Measurements from ENCODE around the gene FSTL1.

The FSTL1 gene

GRCh38 chr3:120462409-120462959 is 11.7 kb upstream of the FSTL1 start:
- no peak for DNase-seq

GRCh38 chr3:120461416-120461815 is 10.6 kb upstream of the FSTL1 start:
- no peak for DNase-seq

GRCh38 chr3:120460862-120461261 is 10.1 kb upstream of the FSTL1 start:
- peak in 1 of 2 donors; percentile 2 for DNase-seq

GRCh38 chr3:120460181-120460790 is 9.5 kb upstream of the FSTL1 start:
- DNase-seq: no peak

GRCh38 chr3:120459196-120459595 is 8.4 kb upstream of the FSTL1 start:
- no peak for DNase-seq

- no peak for DNase-seq
Measured at GRCh38 chr3:120457827-120458226, 7.0 kb upstream of the FSTL1 start.

- no peak for DNase-seq
Measured at GRCh38 chr3:120454076-120454689, 3.4 kb upstream of the FSTL1 start.

GRCh38 chr3:120452816-120453215 is 2.0 kb upstream of the FSTL1 start:
- DNase-seq: no peak

GRCh38 chr3:120451806-120452205 is 1.0 kb upstream of the FSTL1 start:
- DNase-seq: no peak

GRCh38 chr3:120451272-120451761 is 525 bp upstream of the FSTL1 start:
- no peak for DNase-seq

GRCh38 chr3:120449701-120450599 is 842 bp downstream of the FSTL1 start:
- no peak for DNase-seq

GRCh38 chr3:120449251-120449650 is 1.5 kb downstream of the FSTL1 start:
- no peak for DNase-seq

- no peak for DNase-seq
Measured at GRCh38 chr3:120448756-120449155, 2.0 kb downstream of the FSTL1 start.

GRCh38 chr3:120446891-120447668 is 3.7 kb downstream of the FSTL1 start:
- DNase-seq: no peak

GRCh38 chr3:120445654-120446053 is 5.1 kb downstream of the FSTL1 start:
- DNase-seq: no peak

GRCh38 chr3:120443626-120444123 is 7.1 kb downstream of the FSTL1 start:
- DNase-seq: no peak

- no peak for DNase-seq
Measured at GRCh38 chr3:120442975-120443517, 7.7 kb downstream of the FSTL1 start.

- DNase-seq: no peak
Measured at GRCh38 chr3:120441776-120442175, 9.0 kb downstream of the FSTL1 start.

- DNase-seq: no peak
Measured at GRCh38 chr3:120440762-120441161, 10.0 kb downstream of the FSTL1 start.

- DNase-seq: no peak
Measured at GRCh38 chr3:120440001-120440703, 10.6 kb downstream of the FSTL1 start.

GRCh38 chr3:120438665-120439370 is 12.0 kb downstream of the FSTL1 start:
- no peak for DNase-seq
